Stimulated activated CD8-positive, alpha-beta memory T cell treated with anti-CD3 and anti-CD28 coated beads, Interleukin-15, amount 100 ng/mL, for 1 hour (primary cell): ENCODE results near the gene WDR43.

Source experiments
- DNase-seq: peaks from one replicate; pipeline ENCODE4 v3.0.0-alpha.2; 2020; ENCODE audit warnings: low read depth

WDR43 gene

DNA sequence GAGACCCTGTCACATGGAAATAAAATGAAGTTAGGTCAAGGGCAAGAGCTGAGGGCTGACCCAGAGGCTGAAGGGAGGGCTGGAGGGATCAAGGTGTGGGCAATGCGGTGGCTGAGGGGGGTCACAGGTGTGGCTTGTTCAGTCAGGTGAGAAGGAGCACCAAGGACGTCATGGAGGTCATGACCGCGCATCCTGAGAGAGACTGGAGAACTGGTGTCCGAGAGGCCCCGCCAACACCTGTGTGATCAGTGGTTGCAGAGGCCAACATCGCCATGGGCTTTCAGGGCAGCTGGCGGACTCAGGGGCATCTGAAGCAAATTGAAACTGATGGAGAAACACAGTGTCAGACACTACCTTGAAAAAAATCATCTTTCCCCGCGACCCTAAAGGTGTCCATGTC lies 99.6 kb downstream of the WDR43 start:
- no peak for DNase-seq

DNA sequence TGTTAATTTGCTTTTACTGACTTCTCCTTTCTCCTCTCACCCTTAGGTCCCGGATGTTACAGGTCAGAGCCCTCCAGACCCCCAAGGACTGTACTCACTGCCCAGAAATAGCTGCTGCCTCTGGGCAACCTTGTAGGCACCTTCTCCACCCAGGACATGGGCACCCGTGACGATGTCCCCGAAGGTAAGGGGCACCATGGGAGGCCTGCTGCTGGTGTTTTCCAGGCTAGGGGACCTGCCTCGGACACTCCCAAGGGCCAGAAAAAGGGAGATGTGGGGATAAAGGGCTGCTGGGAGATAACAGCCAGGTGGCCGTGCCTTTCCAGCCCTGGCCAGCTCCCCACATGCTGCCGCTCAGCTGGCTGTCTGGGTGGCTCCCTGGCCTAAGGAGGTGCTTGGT lies 100.2 kb downstream of the WDR43 start:
- DNase-seq, result no peak

- no peak for DNase-seq
These were observed 101.6 kb downstream of the WDR43 start for GRCh38 chr2:28995765-28996750.

DNA sequence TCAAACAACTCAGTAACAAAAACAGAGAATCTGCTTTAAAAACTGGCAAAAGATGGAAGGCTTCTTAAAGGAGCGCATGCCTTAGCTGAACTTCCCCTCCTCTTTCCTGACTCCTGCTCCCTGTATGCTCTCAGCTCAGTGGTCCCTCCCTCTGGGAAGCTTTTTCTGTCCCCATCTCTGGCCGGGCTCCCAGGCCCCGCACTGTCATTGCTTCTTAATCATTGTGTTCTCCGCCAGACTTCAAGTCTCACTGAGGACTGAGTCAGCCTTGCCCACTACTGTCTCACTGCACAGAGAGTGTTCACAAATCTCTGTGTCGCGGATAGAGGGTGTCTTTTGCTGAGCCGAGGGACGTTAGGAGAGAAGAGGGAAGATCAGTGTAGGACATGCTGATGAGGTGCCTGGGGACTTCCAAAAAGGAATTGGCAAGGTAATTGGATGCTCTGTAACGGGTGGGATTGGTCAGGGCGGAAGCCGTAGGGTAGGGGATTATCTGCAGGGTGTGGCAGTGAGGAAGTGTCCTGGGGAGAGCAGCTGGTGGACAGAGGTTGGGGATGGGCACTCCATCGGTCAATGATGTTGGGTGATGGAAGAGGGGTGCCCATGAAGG lies 102.9 kb downstream of the WDR43 start:
- no peak for DNase-seq
